ENCODE data around the gene C3orf33. TPM values are rescaled to one million over a fixed set of nuclear protein-coding genes. Genes with fewer than 3 reads are reported as not detected.

Gene C3orf33
- total and polyA plus RNA-seq, 8 donors = 0.72 to 5.5 (median 1.5) TPM; not detected in 1

DNA sequence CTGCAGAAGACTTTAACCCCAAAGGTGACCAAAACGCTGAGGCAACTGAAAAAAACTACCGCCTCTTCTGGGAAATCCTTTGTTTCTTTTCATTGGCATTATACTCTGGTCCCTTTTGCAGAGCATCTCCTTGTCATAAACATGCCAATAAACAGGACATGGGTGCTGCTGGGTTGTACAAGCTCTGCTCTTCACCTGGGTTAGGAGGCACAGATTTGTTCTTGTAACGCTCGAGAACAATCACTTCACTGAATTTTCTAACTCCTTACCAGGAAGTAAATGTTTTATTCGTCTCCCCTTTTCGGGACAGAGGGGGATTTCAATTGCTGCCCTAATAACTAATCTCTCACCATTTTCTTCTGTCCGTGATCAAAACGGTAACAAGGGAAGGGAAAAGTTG, 62.5 kb downstream of the C3orf33 start:
- no peaks in the 10 kb centered on the region for H3K9me3 ChIP-seq
- TF ChIP-seq, protein P1, sequence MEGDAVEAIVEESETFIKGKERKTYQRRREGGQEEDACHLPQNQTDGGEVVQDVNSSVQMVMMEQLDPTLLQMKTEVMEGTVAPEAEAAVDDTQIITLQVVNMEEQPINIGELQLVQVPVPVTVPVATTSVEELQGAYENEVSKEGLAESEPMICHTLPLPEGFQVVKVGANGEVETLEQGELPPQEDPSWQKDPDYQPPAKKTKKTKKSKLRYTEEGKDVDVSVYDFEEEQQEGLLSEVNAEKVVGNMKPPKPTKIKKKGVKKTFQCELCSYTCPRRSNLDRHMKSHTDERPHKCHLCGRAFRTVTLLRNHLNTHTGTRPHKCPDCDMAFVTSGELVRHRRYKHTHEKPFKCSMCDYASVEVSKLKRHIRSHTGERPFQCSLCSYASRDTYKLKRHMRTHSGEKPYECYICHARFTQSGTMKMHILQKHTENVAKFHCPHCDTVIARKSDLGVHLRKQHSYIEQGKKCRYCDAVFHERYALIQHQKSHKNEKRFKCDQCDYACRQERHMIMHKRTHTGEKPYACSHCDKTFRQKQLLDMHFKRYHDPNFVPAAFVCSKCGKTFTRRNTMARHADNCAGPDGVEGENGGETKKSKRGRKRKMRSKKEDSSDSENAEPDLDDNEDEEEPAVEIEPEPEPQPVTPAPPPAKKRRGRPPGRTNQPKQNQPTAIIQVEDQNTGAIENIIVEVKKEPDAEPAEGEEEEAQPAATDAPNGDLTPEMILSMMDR (IDR thresholded peaks at IDR 0.05) = no peak
- TF ChIP-seq EP300 (IDR thresholded peaks at IDR 0.05) = no peak
- TF ChIP-seq POLR2AphosphoS5 (IDR thresholded peaks at IDR 0.05) = no peak
- TF ChIP-seq POLR2A (IDR thresholded peaks at IDR 0.05) = no peak
- H3K4me3 ChIP-seq = peak overlapping the region; percentile 62 to 74 (median 69)
- H3K27me3 ChIP-seq = peaks cover 0 to 22% (median 21%) of the 10 kb centered on the region in 3 donors
- no peaks in the 10 kb centered on the region for H3K36me3 ChIP-seq
- H3K4me1 ChIP-seq = peaks cover 0 to 37% (median 30%) of the 10 kb centered on the region in 4 donors
- H3K27ac ChIP-seq = peak overlapping the region in 4 of 5 donors; percentile 56 to 77 (median 68)
- peak in 1 of 2 donors; percentile 30 for DNase-seq
- intact Hi-C loops (cut with DNase I; ENCODE audit: low total_unique reads) = no loop called here
- 4 to 13% (median 7%) methylated on average over 8 of the region's 8 CpGs for WGBS, 5 donors

DNA sequence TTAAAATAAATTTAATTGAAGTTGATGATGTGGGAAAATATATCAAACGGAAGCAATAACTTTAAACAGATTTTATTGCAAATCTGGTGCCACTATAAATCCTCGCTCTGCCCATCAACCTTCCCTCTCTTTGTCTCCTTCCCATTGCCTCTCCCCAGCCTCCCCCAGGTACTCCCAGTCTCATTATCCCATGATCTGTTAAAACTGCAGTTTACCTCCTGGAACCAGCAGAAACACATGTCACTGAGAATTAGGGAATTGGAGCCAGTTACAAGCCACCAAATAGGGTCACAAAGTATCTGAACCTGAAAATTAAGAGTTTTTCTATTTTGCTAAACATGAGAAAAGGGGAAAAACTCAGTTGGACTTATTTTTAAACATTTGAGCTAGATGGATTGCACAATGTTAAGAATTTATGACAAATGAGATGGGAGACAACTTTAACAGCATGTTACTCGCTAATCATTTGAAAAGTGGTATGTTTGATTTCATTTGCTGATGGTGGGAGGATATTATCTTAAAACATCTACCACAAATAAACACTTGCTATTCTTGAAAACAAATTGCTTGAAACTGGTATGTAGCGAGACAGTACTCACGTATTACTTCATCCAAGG, 63.6 kb downstream of the C3orf33 start:
- Histone ChIP-seq H3K4me1 (peaks cover 0 to 43% (median 35%) of the 10 kb centered on the region in 4 donors), H3K9me3 (no peaks in the 10 kb centered on the region), H3K27me3 (peaks cover 0 to 22% (median 21%) of the 10 kb centered on the region in 3 donors), H3K4me3 (no peak overlapping the region), H3K27ac (peak overlapping the region in 1 of 5 donors; percentile 0), H3K36me3 (no peaks in the 10 kb centered on the region)
- no peak for TF ChIP-seq EP300 (IDR thresholded peaks at IDR 0.05)
- no peak for TF ChIP-seq POLR2AphosphoS5 (IDR thresholded peaks at IDR 0.05)
- no peak for TF ChIP-seq POLR2A (IDR thresholded peaks at IDR 0.05)
- TF ChIP-seq, protein P1 (IDR thresholded peaks at IDR 0.05) = no peak
- 84 to 85% (median 85%) methylated on average over 5 of the region's 5 CpGs for WGBS, 5 donors
- intact Hi-C loops (cut with DNase I; ENCODE audit: low total_unique reads) = no loop called here
- no peak for DNase-seq

DNA sequence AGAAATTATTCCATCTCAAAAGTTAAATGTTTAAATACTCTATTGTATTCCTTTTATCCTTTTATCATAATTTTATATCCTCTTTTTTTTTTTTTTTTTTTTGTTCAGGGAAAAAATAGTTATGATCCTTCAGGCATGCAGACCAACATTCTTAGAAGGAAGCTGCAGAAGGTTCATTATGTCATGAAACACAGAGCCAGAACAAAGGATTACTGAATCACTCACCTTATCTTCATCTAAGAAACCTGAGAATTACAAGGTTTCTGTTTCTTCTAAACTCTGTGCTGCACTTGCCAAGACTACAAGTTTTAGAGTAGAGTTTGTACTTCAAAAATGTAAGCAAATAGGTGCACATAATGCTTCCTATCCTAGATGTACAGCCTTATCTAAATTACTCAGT, 64.5 kb downstream of the C3orf33 start:
- TF ChIP-seq POLR2AphosphoS5 (IDR thresholded peaks at IDR 0.05) = no peak
- peaks cover 0 to 22% (median 21%) of the 10 kb centered on the region in 3 donors for H3K27me3 ChIP-seq
- peaks cover 0 to 46% (median 35%) of the 10 kb centered on the region in 4 donors for H3K4me1 ChIP-seq
- H3K9me3 ChIP-seq = no peaks in the 10 kb centered on the region
- no peak overlapping the region for H3K4me3 ChIP-seq
- DNase-seq = no peak
- intact Hi-C loops (cut with DNase I; ENCODE audit: low total_unique reads) = no loop called here
- no peaks in the 10 kb centered on the region for H3K36me3 ChIP-seq
- peak overlapping the region in 1 of 5 donors; percentile 0 for H3K27ac ChIP-seq

DNA sequence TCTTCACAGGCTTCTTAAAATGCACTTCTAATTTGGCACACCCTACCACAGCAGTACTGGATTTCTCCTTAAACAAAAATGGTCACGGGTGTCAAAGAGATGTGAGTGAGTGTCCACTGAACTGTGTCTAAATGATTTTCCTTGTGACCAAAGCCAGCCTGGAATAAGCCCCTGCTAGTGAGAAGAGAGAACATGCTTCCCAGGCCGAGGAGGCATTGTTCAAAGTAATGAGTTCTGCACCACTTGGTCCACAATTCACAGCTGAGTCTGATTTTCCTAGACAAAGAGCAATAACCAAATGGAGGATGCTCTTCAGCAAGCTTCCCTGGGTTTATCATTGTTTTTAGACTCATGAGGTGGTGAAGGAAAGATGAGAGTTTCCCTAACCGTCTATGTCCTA, 65.0 kb downstream of the C3orf33 start:
- no peak for DNase-seq
- Histone ChIP-seq H3K27ac (no peak overlapping the region), H3K36me3 (no peaks in the 10 kb centered on the region), H3K4me1 (peaks cover 0 to 47% (median 33%) of the 10 kb centered on the region in 4 donors), H3K27me3 (peaks cover 0 to 22% (median 20%) of the 10 kb centered on the region in 3 donors), H3K9me3 (no peaks in the 10 kb centered on the region), H3K4me3 (no peak overlapping the region)
- 62 to 81% (median 78%) methylated on average over 3 of the region's 3 CpGs for WGBS, 5 donors
- intact Hi-C loops (cut with DNase I; ENCODE audit: low total_unique reads) = no loop called here
- no peak for TF ChIP-seq POLR2AphosphoS5 (IDR thresholded peaks at IDR 0.05)
- no peak for TF ChIP-seq POLR2A (IDR thresholded peaks at IDR 0.05)
- TF ChIP-seq EP300 (IDR thresholded peaks at IDR 0.05) = no peak
- TF ChIP-seq, protein P1 (IDR thresholded peaks at IDR 0.05) = no peak

DNA sequence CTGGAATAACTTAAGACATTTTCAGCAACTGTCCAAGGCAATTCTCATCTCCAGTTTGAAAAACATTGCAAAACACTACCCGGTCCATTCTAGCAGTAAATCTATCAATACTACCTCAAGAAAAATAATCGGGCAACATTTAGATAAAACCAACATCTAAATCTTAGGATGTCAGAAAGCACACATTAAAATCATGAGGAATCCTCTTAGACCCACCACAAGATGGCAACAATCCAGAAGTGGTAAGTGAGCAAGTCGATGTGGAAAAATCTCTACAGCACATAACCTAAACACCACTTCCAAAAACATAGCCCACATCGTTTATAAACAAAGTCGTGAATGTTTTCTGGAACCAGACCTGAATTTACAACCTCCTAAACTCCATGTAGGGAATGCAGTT, 66.9 kb downstream of the C3orf33 start:
- peak in 1 of 2 donors; percentile 38 for DNase-seq
- Histone ChIP-seq H3K27me3 (peaks cover 0 to 12% (median 7%) of the 10 kb centered on the region in 3 donors), H3K4me3 (no peak overlapping the region), H3K4me1 (peaks cover 0 to 36% (median 18%) of the 10 kb centered on the region in 4 donors), H3K9me3 (no peaks in the 10 kb centered on the region), H3K36me3 (no peaks in the 10 kb centered on the region), H3K27ac (no peak overlapping the region)
- WGBS, 5 donors = 27 to 46% (median 38%) methylated on average over 5 of the region's 5 CpGs
- intact Hi-C loops (cut with DNase I; ENCODE audit: low total_unique reads) = no loop called here
- no peak for TF ChIP-seq EP300 (IDR thresholded peaks at IDR 0.05)
- TF ChIP-seq, protein P1 (IDR thresholded peaks at IDR 0.05) = no peak
- no peak for TF ChIP-seq POLR2AphosphoS5 (IDR thresholded peaks at IDR 0.05)
- no peak for TF ChIP-seq POLR2A (IDR thresholded peaks at IDR 0.05)

All from stomach (tissue), 9 donors.